Neural cell (in vitro differentiated cells): ENCODE measurements around the gene MYL12B.

Experiments used
- CTCF ChIP-seq: fragments of 450-650 bp; IDR thresholded peaks from 2 replicates; pipeline ENCODE4 v1.5.1; 2014; ENCODE audit warnings: antibody characterized with exemption, mild to moderate bottlenecking, moderate library complexity; ENCODE audit not compliant: poor library complexity, severe bottlenecking
- EP300 ChIP-seq: fragments of 450-650 bp; conservative IDR thresholded peaks from 2 replicates; pipeline ENCODE4 v1.6.1; 2014; ENCODE audit warnings: antibody characterized with exemption, mild to moderate bottlenecking, moderate library complexity; ENCODE audit not compliant: poor library complexity, severe bottlenecking
- EZH2 ChIP-seq: fragments of 200-600, 300-800 bp; shearing (Covaris generic), sonication (generic); IDR thresholded peaks from 2 replicates; pipeline ENCODE4 v1.6.1; 2014; ENCODE audit warnings: antibody characterized with exemption, low read length, borderline replicate concordance, mild to moderate bottlenecking; ENCODE audit not compliant: insufficient read depth, poor library complexity, severe bottlenecking
- POLR2AphosphoS5 ChIP-seq: IDR thresholded peaks from 2 replicates; pipeline ENCODE4 v1.6.1; 2012
- SMC3 ChIP-seq: fragments of 450-650 bp; conservative IDR thresholded peaks from 2 replicates; pipeline ENCODE4 v1.6.1; 2014; ENCODE audit warnings: antibody characterized with exemption, mild to moderate bottlenecking, moderate library complexity; ENCODE audit not compliant: poor library complexity

- no peak for TF ChIP-seq CTCF
- TF ChIP-seq EP300, result no peak
- no peak for TF ChIP-seq POLR2AphosphoS5
- TF ChIP-seq EZH2, result no peak
- TF ChIP-seq SMC3, result no peak
These were observed 58.0 kb downstream of the MYL12B start for GRCh38 chr18:3319894-3320454.
